GM18861 (cell line): ENCODE data around the gene REV1.
"Not testable (repeated sequence)": the region's sequence is repeated elsewhere in the genome, so short reads cannot be mapped to it uniquely, and the experiment has no call there.

Source experiments
- ATAC-seq: cut with Tn5 transposase; IDR thresholded peaks from one replicate; pipeline ENCODE4 v1.9.1; 2021; ENCODE audit not compliant: unreplicated experiment

The REV1 gene

GRCh38 chr2:99404797-99405669, 84.8 kb downstream of the REV1 start:
- no peak for ATAC-seq

DNA sequence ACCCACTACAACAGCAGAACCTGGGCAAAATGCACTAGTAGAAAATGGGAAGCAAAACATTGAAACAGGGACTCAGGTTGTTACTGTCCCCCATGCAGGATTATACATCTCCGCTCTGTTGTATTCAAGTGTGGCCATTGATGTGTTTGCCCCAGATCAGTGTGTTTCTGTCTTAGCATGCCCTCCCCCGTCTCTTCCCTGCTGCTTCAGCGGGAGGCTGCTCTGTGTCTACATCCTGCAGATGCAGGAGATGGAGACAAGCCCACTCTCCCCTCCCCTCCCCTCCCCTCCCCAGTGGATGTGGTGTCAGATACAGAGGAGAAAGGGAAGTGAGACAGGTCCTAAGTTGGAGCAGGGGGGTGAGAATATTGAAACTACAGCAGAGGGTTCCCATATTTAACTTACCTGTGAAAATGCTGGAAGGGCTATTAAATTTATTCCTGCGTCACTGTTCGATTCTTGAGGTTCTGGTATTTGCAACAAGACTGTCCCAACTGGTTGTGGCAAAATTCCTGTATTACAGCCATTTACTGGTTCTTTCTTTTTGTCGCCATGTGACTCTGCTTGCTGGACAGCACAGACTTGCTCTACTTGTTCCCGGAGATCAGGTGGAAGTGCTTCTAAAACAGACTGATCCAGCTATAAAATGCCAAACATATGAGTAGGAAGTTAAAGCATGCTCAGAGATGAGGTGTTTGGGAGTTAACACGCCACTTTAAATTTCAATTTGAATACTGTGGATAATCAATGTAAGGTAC, 85.6 kb downstream of the REV1 start:
- ATAC-seq, result no peak

DNA sequence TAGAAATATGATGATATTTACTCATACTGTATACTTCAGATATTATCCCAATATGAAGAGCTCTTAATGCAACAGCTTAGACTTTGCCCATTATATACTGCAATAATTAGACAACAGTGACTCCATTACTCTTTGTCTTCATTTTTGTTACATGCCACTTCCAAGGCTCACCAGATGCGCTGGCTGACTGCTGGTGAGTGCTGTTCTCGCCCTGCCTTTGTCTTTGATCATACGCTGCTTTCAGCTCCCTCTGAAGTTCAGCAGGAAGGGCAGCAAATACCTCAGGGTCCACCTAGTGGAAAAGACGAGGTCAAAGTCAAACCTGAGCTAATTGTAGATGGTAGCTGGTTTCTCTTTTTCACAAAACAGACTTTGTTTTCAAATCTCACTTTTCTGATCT, 86.3 kb downstream of the REV1 start:
- ATAC-seq, result no peak

GRCh38 chr2:99403084-99403483, 86.7 kb downstream of the REV1 start:
- ATAC-seq, result no peak

GRCh38 chr2:99401841-99402240, 88.0 kb downstream of the REV1 start:
- no peak for ATAC-seq

DNA sequence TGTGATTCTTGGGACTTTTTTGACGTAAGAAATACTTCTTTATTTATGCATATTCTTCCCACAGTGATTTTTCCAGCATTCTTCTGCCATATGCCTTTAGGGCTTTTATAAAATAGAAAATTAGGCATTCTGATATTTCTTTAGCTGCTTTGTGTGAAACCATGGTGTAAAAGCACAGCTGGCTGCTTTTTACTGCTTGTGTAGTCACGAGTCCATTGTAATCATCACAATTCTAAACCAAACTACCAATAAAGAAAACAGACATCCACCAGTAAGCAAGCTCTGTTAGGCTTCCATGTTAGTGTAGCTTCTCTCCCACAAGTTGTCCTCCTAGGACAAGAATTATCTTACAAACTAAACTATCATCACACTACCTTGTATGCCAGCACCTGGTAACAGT, 90.0 kb downstream of the REV1 start:
- ATAC-seq, result no peak

DNA sequence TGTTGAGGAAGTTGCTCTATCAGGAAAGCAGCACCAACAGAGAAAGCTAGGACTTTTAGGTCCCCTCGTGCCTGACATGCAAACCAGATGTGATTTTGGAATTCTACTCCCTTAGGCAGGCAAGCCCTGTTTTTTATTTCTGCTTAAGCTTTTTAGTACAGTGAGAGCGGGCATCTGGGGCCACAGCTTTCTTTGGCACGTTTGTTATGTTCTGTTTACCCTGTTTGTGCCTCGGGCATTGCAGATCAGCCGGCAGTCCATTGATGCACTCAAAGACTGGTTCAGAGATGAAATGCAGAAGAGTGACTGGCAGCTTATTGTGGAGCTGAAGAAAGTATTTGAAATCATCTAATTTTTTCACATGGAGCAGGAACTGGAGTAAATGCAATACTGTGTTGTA, 90.8 kb downstream of the REV1 start:
- ATAC-seq, result no peak

DNA sequence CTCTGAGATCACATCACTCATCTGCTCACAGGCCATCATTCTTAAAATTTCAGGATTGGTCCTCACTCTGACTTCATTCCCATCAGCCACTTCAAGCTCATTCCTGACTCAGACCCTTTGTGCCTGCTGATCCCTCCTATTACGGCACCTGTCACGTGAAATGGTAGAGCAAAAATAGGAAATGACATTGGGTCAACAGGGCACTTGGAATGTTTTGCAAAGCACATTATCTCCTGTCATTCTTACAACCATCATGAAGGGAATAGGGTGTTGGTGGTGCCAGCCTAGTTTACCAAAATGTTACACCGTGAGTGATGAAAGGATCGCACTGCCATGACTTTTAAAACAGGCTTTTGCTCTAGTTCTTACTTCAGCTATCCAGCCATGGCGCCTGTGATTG, 91.5 kb downstream of the REV1 start:
- ATAC-seq, result no peak

DNA sequence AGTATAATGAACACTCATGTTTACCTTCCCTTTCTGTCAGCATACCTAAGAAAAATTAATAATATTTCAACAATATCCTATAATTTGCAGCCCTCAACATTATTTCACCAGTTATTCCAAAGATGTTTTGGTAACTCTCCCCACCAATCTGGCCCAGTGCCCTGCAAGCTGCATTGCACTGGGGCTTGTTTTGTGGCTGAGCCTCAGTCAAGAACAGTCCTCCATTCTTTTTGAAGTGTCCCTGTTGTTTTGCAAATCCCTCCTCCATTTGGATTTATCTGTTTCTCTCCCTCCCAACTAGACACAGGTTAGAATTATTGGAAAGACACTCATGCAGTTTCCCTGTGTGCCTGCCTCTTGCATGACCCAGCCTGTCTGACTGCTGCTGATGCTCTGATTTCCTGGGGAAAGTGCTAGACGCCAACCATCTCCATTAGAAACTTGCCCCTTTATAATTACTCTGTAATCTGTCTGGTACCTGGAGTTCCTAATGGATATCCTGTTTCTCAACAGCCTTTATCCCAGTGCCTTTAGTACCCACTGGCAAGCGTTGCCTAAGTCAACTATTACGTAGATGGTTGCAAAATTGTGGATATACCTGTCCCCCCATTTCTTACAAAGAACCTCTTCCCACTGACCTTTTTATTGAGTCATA, 92.4 kb downstream of the REV1 start:
- no peak for ATAC-seq

- no peak for ATAC-seq
Observed at GRCh38 chr2:99395589-99396130, 94.2 kb downstream of the REV1 start.

GRCh38 chr2:99389946-99390345, 99.9 kb downstream of the REV1 start:
- ATAC-seq, result no peak

DNA sequence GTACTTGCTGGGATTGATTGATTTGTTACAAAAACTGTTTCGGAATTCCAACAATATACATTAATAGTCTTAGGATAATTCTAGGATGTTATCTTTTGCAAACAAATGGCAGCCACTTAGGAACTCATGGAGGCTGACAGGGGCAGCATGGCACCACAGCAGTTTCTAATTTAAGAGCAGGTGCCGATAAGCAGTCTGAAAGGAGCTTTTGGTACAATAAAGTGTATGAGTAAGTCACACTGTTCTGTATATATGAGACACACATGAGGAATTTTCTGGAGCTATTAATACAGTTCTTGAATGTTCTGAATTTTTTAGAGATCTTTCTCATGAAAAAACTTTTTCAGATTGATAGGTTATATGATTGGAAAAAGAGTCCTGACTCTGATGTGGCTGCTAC, 100.4 kb downstream of the REV1 start:
- ATAC-seq, result no peak

- ATAC-seq, result no peak
Observed at GRCh38 chr2:99388892-99389291, 100.9 kb downstream of the REV1 start.

DNA sequence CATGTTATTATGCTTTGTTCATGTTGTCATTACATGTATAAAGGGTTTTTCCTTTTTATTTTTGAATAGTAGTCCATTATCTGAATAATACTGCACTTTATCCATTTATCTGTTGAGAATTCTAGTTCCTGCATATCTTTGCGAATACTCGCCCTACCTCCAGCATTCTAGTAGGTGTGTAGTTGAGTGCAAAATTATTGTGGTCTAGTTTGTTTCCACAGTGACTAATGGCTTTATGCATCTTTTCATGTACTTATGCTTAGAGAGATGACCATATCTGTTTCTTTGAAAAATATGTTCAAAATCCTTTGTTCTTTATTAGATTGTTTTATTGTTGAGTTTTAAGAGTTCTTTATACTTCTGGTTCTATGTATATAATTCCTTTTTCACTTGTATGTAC, 103.8 kb downstream of the REV1 start:
- no peak for ATAC-seq

- no peak for ATAC-seq
Observed at GRCh38 chr2:99382143-99382542, 107.7 kb downstream of the REV1 start.

DNA sequence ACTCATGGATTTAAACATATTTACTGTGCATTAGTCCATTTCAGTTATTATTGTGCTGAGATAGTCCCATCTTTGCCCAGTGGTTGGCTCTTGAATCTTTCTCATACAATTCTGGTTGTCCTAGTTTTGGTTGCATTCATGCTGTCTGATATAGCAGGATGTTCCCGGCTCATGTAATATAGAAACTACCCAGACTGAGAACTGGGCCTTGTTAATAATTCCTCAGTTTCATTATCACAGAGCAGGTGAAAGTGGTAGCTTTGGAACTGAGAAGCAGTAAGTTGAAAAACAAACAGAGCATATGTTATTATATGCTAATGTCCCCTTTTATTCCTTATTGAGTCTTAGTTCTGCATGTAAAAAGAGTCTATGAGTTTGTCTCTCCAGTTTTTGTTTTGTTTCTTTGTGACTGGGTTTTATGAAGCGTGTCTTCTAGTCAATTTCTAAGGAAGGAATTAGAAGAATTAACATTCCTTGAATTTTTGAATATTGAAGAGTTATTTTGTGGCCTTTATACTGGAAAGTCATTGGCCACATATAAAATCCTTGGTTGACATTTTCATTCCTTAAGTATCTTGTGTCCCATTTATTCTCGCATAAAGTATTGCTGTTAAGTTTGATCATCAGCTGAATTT, 109.3 kb downstream of the REV1 start:
- no peak for ATAC-seq

GRCh38 chr2:99377879-99378278, 111.9 kb downstream of the REV1 start:
- ATAC-seq, result no peak

GRCh38 chr2:99376254-99376864, 113.5 kb downstream of the REV1 start:
- no peak for ATAC-seq

GRCh38 chr2:99374747-99375146, 115.1 kb downstream of the REV1 start:
- ATAC-seq, result no peak

- no peak for ATAC-seq
Observed at GRCh38 chr2:99373144-99373543, 116.7 kb downstream of the REV1 start.

DNA sequence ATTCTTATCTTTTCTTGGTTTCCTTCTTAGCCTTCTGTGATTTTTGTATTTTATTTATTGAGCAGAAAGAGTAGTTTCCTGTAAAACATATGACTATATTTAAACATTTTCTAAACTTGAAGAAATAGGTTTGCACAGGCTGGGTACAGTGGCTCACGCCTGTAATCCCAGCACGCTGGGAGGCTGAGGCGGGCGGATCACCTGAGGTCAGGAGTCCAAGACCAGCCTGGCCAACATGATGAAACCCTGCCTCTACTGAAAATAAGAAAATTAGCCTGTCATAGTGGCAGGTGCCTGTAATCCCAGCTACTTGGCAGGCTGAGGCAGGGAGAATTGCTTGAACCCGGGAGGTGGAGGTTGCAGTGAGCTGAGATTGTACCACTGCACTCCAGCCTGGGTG, 121.0 kb downstream of the REV1 start:
- ATAC-seq, result not testable (repeated sequence)
